ENCODE measurements around the gene RAB43.

RAB43 gene

GRCh38 chr3:129103296-129103695 lies 18.3 kb downstream of the RAB43 start:
- no peak for TF ChIP-seq POLR2AphosphoS5 (IDR thresholded peaks at IDR 0.05; ENCODE audit: low read depth, low read length)
- no peak for TF ChIP-seq TAF1 (IDR thresholded peaks at IDR 0.05; ENCODE audit: borderline replicate concordance, insufficient read depth, low read length)
- no peak for TF ChIP-seq SIN3A (IDR thresholded peaks at IDR 0.05; ENCODE audit: borderline replicate concordance, insufficient read depth, low read length)
- no peak for TF ChIP-seq REST (IDR thresholded peaks at IDR 0.05; ENCODE audit: insufficient read depth in 1 of 2, low read depth in 2 of 2, low read length in 2 of 2)
- no peak for TF ChIP-seq FOXP2 (optimal IDR thresholded peaks at IDR 0.05; ENCODE audit: borderline replicate concordance, extremely low read depth, extremely low read length, insufficient read depth)

- TF ChIP-seq TAF1 (IDR thresholded peaks at IDR 0.05; ENCODE audit: borderline replicate concordance, insufficient read depth, low read length) (no peak), SIN3A (IDR thresholded peaks at IDR 0.05; ENCODE audit: borderline replicate concordance, insufficient read depth, low read length) (no peak), REST (IDR thresholded peaks at IDR 0.05; ENCODE audit: insufficient read depth in 1 of 2, low read depth in 2 of 2, low read length in 2 of 2) (no peak), POLR2AphosphoS5 (IDR thresholded peaks at IDR 0.05; ENCODE audit: low read depth, low read length) (no peak), FOXP2 (optimal IDR thresholded peaks at IDR 0.05; ENCODE audit: borderline replicate concordance, extremely low read depth, extremely low read length, insufficient read depth) (no peak)
Measured at GRCh38 chr3:129101370-129102138, 20.1 kb downstream of the RAB43 start.

- TF ChIP-seq SIN3A (IDR thresholded peaks at IDR 0.05; ENCODE audit: borderline replicate concordance, insufficient read depth, low read length) = no peak
- TF ChIP-seq FOXP2 (optimal IDR thresholded peaks at IDR 0.05; ENCODE audit: borderline replicate concordance, extremely low read depth, extremely low read length, insufficient read depth) = no peak
- TF ChIP-seq POLR2AphosphoS5 (IDR thresholded peaks at IDR 0.05; ENCODE audit: low read depth, low read length) = no peak
- TF ChIP-seq REST (IDR thresholded peaks at IDR 0.05; ENCODE audit: insufficient read depth in 1 of 2, low read depth in 2 of 2, low read length in 2 of 2) = no peak
- TF ChIP-seq TAF1 (IDR thresholded peaks at IDR 0.05; ENCODE audit: borderline replicate concordance, insufficient read depth, low read length) = no peak
Measured at GRCh38 chr3:129100274-129100673, 21.3 kb downstream of the RAB43 start.

- no peak for TF ChIP-seq REST (IDR thresholded peaks at IDR 0.05; ENCODE audit: insufficient read depth in 1 of 2, low read depth in 2 of 2, low read length in 2 of 2)
- no peak for TF ChIP-seq POLR2AphosphoS5 (IDR thresholded peaks at IDR 0.05; ENCODE audit: low read depth, low read length)
- no peak for TF ChIP-seq TAF1 (IDR thresholded peaks at IDR 0.05; ENCODE audit: borderline replicate concordance, insufficient read depth, low read length)
- no peak for TF ChIP-seq SIN3A (IDR thresholded peaks at IDR 0.05; ENCODE audit: borderline replicate concordance, insufficient read depth, low read length)
- TF ChIP-seq FOXP2 (optimal IDR thresholded peaks at IDR 0.05; ENCODE audit: borderline replicate concordance, extremely low read depth, extremely low read length, insufficient read depth) = no peak
Measured at GRCh38 chr3:129095285-129095684, 26.3 kb downstream of the RAB43 start.

Measured in PFSK-1 (cell line).